ENCODE results near the gene ARL5C. TPM values are rescaled to one million over a fixed set of nuclear protein-coding genes. Genes with fewer than 3 reads are reported as not detected.
A peak's percentile ranks its signal among the peaks of the same experiment; 100 is the strongest.

The ARL5C gene
- total RNA-seq, 1 experiment from 2014 or later, result not detected

DNA sequence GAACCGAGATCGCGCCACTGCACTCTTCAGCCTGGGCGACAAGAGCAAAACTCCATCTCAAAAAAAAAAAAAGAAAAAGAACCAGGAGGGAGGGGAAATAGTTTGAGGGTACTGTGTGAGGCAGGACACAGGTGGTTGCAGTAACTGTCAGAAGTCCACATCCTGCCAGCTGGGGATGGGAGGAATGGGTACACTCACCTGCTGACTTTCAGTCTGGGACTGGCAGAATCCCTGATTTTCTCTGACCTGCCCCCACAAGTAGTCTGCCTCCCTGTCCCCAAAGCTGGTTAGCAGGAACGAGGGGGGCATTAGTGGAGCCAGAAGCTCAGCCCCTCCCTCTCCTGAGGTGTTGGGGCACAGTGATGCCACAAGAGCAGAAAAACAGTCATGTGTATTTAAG lies 7.1 kb upstream of the ARL5C start:
- Mint-ChIP-seq H3K4me1 (ENCODE audit: low read depth, unreplicated experiment) (no peaks in the 10 kb centered on the region), H3K27ac (ENCODE audit: unreplicated experiment) (no peak overlapping the region), H3K4me3 (ENCODE audit: unreplicated experiment) (no peak overlapping the region), H3K36me3 (ENCODE audit: insufficient read depth, unreplicated experiment) (peaks cover 7% of the 10 kb centered on the region), H3K27me3 (ENCODE audit: insufficient read depth, unreplicated experiment) (no peaks in the 10 kb centered on the region), H3K9me3 (ENCODE audit: unreplicated experiment) (no peaks in the 10 kb centered on the region)
- Histone ChIP-seq H3K4me1 (no peaks in the 10 kb centered on the region), H3K4me3 (ENCODE audit: low read depth, low read length) (no peak overlapping the region), H3K9me3 (no peaks in the 10 kb centered on the region), H3K36me3 (ENCODE audit: control insufficient read depth, insufficient read depth, low read length) (no peaks in the 10 kb centered on the region), H3K27me3 (replicated peaks; ENCODE audit: control insufficient read depth, insufficient read depth, low read length) (no peaks in the 10 kb centered on the region)
- no peak for DNase-seq
- ChIA-PET POLR2A (no interaction called here), CTCF (interaction anchor here (0.5 to 2.8 kb wide), 5 partner anchors 8 to 486 kb away, joined by 3 to 32 read pairs (median 4); no protein-coding TSS in a partner anchor)
- no TSS peak for BruUV-seq (replicated peaks)
- TF ChIP-seq, protein P1, sequence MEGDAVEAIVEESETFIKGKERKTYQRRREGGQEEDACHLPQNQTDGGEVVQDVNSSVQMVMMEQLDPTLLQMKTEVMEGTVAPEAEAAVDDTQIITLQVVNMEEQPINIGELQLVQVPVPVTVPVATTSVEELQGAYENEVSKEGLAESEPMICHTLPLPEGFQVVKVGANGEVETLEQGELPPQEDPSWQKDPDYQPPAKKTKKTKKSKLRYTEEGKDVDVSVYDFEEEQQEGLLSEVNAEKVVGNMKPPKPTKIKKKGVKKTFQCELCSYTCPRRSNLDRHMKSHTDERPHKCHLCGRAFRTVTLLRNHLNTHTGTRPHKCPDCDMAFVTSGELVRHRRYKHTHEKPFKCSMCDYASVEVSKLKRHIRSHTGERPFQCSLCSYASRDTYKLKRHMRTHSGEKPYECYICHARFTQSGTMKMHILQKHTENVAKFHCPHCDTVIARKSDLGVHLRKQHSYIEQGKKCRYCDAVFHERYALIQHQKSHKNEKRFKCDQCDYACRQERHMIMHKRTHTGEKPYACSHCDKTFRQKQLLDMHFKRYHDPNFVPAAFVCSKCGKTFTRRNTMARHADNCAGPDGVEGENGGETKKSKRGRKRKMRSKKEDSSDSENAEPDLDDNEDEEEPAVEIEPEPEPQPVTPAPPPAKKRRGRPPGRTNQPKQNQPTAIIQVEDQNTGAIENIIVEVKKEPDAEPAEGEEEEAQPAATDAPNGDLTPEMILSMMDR (IDR thresholded peaks at IDR 0.05; ENCODE audit: insufficient read depth in 1 of 2, low read depth in 1 of 2, low read length in 1 of 2, severe bottlenecking in 1 of 2, unreplicated experiment in 1 of 2), result no peak
- intact Hi-C loops (cut with micrococcal nuclease; ENCODE audit: unreplicated experiment), result no loop called here

- peaks cover 3% of the 10 kb centered on the region for H3K4me1 ChIP-seq
- no peaks in the 10 kb centered on the region for H3K36me3 ChIP-seq (ENCODE audit: control insufficient read depth, insufficient read depth, low read length)
- Mint-ChIP-seq H3K27ac (ENCODE audit: unreplicated experiment) (peak overlapping the region; percentile 9), H3K36me3 (ENCODE audit: insufficient read depth, unreplicated experiment) (peaks cover 7% of the 10 kb centered on the region), H3K27me3 (ENCODE audit: insufficient read depth, unreplicated experiment) (no peaks in the 10 kb centered on the region), H3K9me3 (ENCODE audit: unreplicated experiment) (no peaks in the 10 kb centered on the region), H3K4me3 (ENCODE audit: unreplicated experiment) (no peak overlapping the region), H3K4me1 (ENCODE audit: low read depth, unreplicated experiment) (peaks cover 6% of the 10 kb centered on the region)
- no TSS peak for BruUV-seq (replicated peaks)
- H3K9me3 ChIP-seq, result no peaks in the 10 kb centered on the region
- H3K4me3 ChIP-seq (ENCODE audit: low read depth, low read length), result no peak overlapping the region
- no peaks in the 10 kb centered on the region for H3K27me3 ChIP-seq (replicated peaks; ENCODE audit: control insufficient read depth, insufficient read depth, low read length)
- CTCF ChIA-PET, result no interaction called here
- no peak for DNase-seq
- intact Hi-C loops (cut with micrococcal nuclease; ENCODE audit: unreplicated experiment), result loop anchor here (1.0 kb wide), 1 partner anchor 13 kb away; no protein-coding TSS in a partner anchor
- POLR2A ChIA-PET, result no interaction called here
- TF ChIP-seq, protein P1 (IDR thresholded peaks at IDR 0.05; ENCODE audit: insufficient read depth in 1 of 2, low read depth in 1 of 2, low read length in 1 of 2, severe bottlenecking in 1 of 2, unreplicated experiment in 1 of 2), result no peak
These were observed 6.0 kb upstream of the ARL5C start for GRCh38 chr17:39171933-39172332.

GRCh38 chr17:39170558-39170957 lies 4.6 kb upstream of the ARL5C start:
- H3K4me1 Mint-ChIP-seq (ENCODE audit: low read depth, unreplicated experiment), result peaks cover 17% of the 10 kb centered on the region
- intact Hi-C loops (cut with micrococcal nuclease; ENCODE audit: unreplicated experiment), result no loop called here

More at GRCh38 chr17:39170558-39170957, 4.6 kb upstream of the ARL5C start:
- ChIA-PET POLR2A (interaction anchor here (0.7 kb wide), 2 partner anchors 35 to 80 kb away, joined by 8 read pairs; no protein-coding TSS in a partner anchor), CTCF (interaction anchor here (0.7 to 1.1 kb wide), 3 partner anchors 18 to 188 kb away, joined by 3 to 4 read pairs (median 4); partner anchors contain the start of gene RPL19)
- TF ChIP-seq, protein P1 (IDR thresholded peaks at IDR 0.05; ENCODE audit: insufficient read depth in 1 of 2, low read depth in 1 of 2, low read length in 1 of 2, severe bottlenecking in 1 of 2, unreplicated experiment in 1 of 2), result no peak
- no peaks in the 10 kb centered on the region for H3K36me3 ChIP-seq (ENCODE audit: control insufficient read depth, insufficient read depth, low read length)
- Mint-ChIP-seq H3K9me3 (ENCODE audit: unreplicated experiment) (no peaks in the 10 kb centered on the region), H3K27ac (ENCODE audit: unreplicated experiment) (no peak overlapping the region), H3K36me3 (ENCODE audit: insufficient read depth, unreplicated experiment) (peaks cover 7% of the 10 kb centered on the region), H3K27me3 (ENCODE audit: insufficient read depth, unreplicated experiment) (no peaks in the 10 kb centered on the region), H3K4me3 (ENCODE audit: unreplicated experiment) (no peak overlapping the region)
- H3K4me1 ChIP-seq, result peaks cover 15% of the 10 kb centered on the region
- no peak overlapping the region for H3K4me3 ChIP-seq (ENCODE audit: low read depth, low read length)
- DNase-seq, result no peak
- no TSS peak for BruUV-seq (replicated peaks)
- no peaks in the 10 kb centered on the region for H3K27me3 ChIP-seq (replicated peaks; ENCODE audit: control insufficient read depth, insufficient read depth, low read length)
- no peaks in the 10 kb centered on the region for H3K9me3 ChIP-seq

Measured in Caco-2 (cell line).